ENCODE results near the gene HSD3B7. TPM values are rescaled to one million over a fixed set of nuclear protein-coding genes. Genes with fewer than 3 reads are reported as not detected.
A peak's percentile ranks its signal among the peaks of the same experiment; 100 is the strongest.

HSD3B7 gene
- total and polyA plus RNA-seq, 10 of the 15 experiments (the other 5 are each of a cell fraction or from before 2014, with no cell fraction given) = 0.18 to 1.8 (median 0.48) TPM; not detected in 1

- TF ChIP-seq SIN3A (IDR thresholded peaks at IDR 0.05; ENCODE audit: low read depth, low read length) = 0 out of 2 replicates have a peak, but pooled peaks have one; percentile 41
- TF ChIP-seq TCF12 (IDR thresholded peaks at IDR 0.05; ENCODE audit: low read depth, low read length) = no peak
- TF ChIP-seq NRF1 (conservative IDR thresholded peaks at IDR 0.05; ENCODE audit: low read depth, low read length) = peak; percentile 84
- 0 out of 2 replicates have a peak, but pooled peaks have one; percentile 23 for TF ChIP-seq PAX5 (IDR thresholded peaks at IDR 0.05; ENCODE audit: borderline replicate concordance, low read depth, low read length)
- peak; percentile 84 for TF ChIP-seq IKZF1 (conservative IDR thresholded peaks at IDR 0.05)
- TF ChIP-seq YY1 (IDR thresholded peaks at IDR 0.05; ENCODE audit: low read depth, low read length) = no peak
- no peak for TF ChIP-seq HDAC6 (IDR thresholded peaks at IDR 0.05; ENCODE audit: unreplicated experiment)
- no peak for TF ChIP-seq BRCA1 (IDR thresholded peaks at IDR 0.05; ENCODE audit: low read depth, low read length)
- TF ChIP-seq HDGF (IDR thresholded peaks at IDR 0.05) = 0 out of 2 replicates have a peak, but pooled peaks have one; percentile 46
- TF ChIP-seq NKRF (conservative IDR thresholded peaks at IDR 0.05) = peak; percentile 86
- no peak; the same call in 1 of the 2 replicates for TF ChIP-seq ZBTB40 (IDR thresholded peaks at IDR 0.05; ENCODE audit: borderline replicate concordance)
- peak; percentile 95 for TF ChIP-seq SIX5 (IDR thresholded peaks at IDR 0.05; ENCODE audit: low read depth, low read length, severe bottlenecking)
- TF ChIP-seq HCFC1 (IDR thresholded peaks at IDR 0.05; ENCODE audit: low read length) = peak; percentile 93
- no peak for TF ChIP-seq RAD51 (IDR thresholded peaks at IDR 0.05)
- TF ChIP-seq DPF2 (IDR thresholded peaks at IDR 0.05) = 0 out of 2 replicates have a peak, but pooled peaks have one; percentile 35
- 0 out of 2 replicates have a peak, but pooled peaks have one; percentile 30 for TF ChIP-seq RB1 (IDR thresholded peaks at IDR 0.05; ENCODE audit: borderline replicate concordance)
- 0 out of 2 replicates have a peak, but pooled peaks have one; percentile 47 for TF ChIP-seq NBN (IDR thresholded peaks at IDR 0.05)
- TF ChIP-seq ZNF24 (IDR thresholded peaks at IDR 0.05) = no peak
- TF ChIP-seq ZNF207 (IDR thresholded peaks at IDR 0.05; ENCODE audit: borderline replicate concordance) = no peak
- peak; percentile 39 to 52; a peak in 2 of 4 replicates for TF ChIP-seq IKZF2 (IDR thresholded peaks at IDR 0.05)
- peak; percentile 43 for TF ChIP-seq SREBF1 (IDR thresholded peaks at IDR 0.05; ENCODE audit: low read length)
- TF ChIP-seq USF2 (IDR thresholded peaks at IDR 0.05; ENCODE audit: borderline replicate concordance, low read depth, low read length) = no peak
- TF ChIP-seq GATAD2B (conservative IDR thresholded peaks at IDR 0.05; ENCODE audit: low read depth) = peak; percentile 59; the same call in 1 of the 2 replicates
- no peak for TF ChIP-seq IRF3 (IDR thresholded peaks at IDR 0.05)
Measured at GRCh38 chr16:31033709-31034492, 48.9 kb downstream of the HSD3B7 start (continued).
